Measurements from ENCODE around the gene MFRP.
A peak's percentile ranks its signal among the peaks of the same experiment; 100 is the strongest.

GRCh38 chr11:119338318-119338890, 8.1 kb downstream of the MFRP start:
- TF ChIP-seq CTCF (IDR thresholded peaks at IDR 0.05; ENCODE audit: insufficient read depth, low read depth, low read length): peak; percentile 73
- no peak for TF ChIP-seq EZH2 (IDR thresholded peaks at IDR 0.05; ENCODE audit: insufficient read depth, low read length)

Measured in astrocyte (in vitro differentiated cells and primary cell).